HG02642 (cell line): ENCODE measurements around the gene MIA2.
"Not testable (repeated sequence)": the region's sequence is repeated elsewhere in the genome, so short reads cannot be mapped to it uniquely, and the experiment has no call there.

Source experiments
- ATAC-seq: cut with Tn5 transposase; IDR thresholded peaks from one replicate; pipeline ENCODE4 v1.9.1; 2021; ENCODE audit warnings: mild to moderate bottlenecking; ENCODE audit not compliant: unreplicated experiment, poor library complexity

MIA2 gene

GRCh38 chr14:39320318-39320717 lies 86.6 kb downstream of the MIA2 start:
- no peak for ATAC-seq

GRCh38 chr14:39322807-39323206 lies 89.1 kb downstream of the MIA2 start:
- no peak for ATAC-seq

- no peak for ATAC-seq
Observed at GRCh38 chr14:39324097-39324496, 90.4 kb downstream of the MIA2 start.

- ATAC-seq = no peak
Observed at GRCh38 chr14:39339003-39339402, 105.3 kb downstream of the MIA2 start.

GRCh38 chr14:39341126-39341525 lies 107.4 kb downstream of the MIA2 start:
- ATAC-seq = not testable (repeated sequence)

GRCh38 chr14:39342768-39343167 lies 109.1 kb downstream of the MIA2 start:
- ATAC-seq = no peak

GRCh38 chr14:39343614-39344013 lies 109.9 kb downstream of the MIA2 start:
- ATAC-seq = no peak

GRCh38 chr14:39350866-39351265 lies 117.2 kb downstream of the MIA2 start:
- ATAC-seq = no peak

- no peak for ATAC-seq
Observed at GRCh38 chr14:39351708-39352107, 118.0 kb downstream of the MIA2 start.

- ATAC-seq = not testable (repeated sequence)
Observed at GRCh38 chr14:39359069-39359468, 125.4 kb downstream of the MIA2 start.

GRCh38 chr14:39360316-39360715 lies 126.6 kb downstream of the MIA2 start:
- no peak for ATAC-seq

- ATAC-seq = not testable (repeated sequence)
Observed at GRCh38 chr14:39361556-39361955, 127.8 kb downstream of the MIA2 start.

GRCh38 chr14:39364509-39364908 lies 130.8 kb downstream of the MIA2 start:
- no peak for ATAC-seq

GRCh38 chr14:39365354-39365753 lies 131.6 kb downstream of the MIA2 start:
- no peak for ATAC-seq

- no peak for ATAC-seq
Observed at GRCh38 chr14:39366460-39367386, 133.0 kb downstream of the MIA2 start.

GRCh38 chr14:39367387-39367751 lies 133.7 kb downstream of the MIA2 start:
- no peak for ATAC-seq

- no peak for ATAC-seq
Observed at GRCh38 chr14:39368261-39368959, 134.7 kb downstream of the MIA2 start.

- ATAC-seq = no peak
Observed at GRCh38 chr14:39369029-39369428, 135.3 kb downstream of the MIA2 start.

- ATAC-seq = no peak
Observed at GRCh38 chr14:39370415-39370814, 136.7 kb downstream of the MIA2 start.

GRCh38 chr14:39372656-39373055 lies 138.9 kb downstream of the MIA2 start:
- no peak for ATAC-seq

GRCh38 chr14:39374851-39375250 lies 141.1 kb downstream of the MIA2 start:
- ATAC-seq = no peak
